K562 (cell line): ENCODE data around the gene ITGB5. TPM values are rescaled to one million over a fixed set of nuclear protein-coding genes. Genes with fewer than 3 reads are reported as not detected.

Source experiments
- ARNT ChIP-seq, 2 experiments: fragments of 450-650 bp; IDR thresholded peaks; 2 replicates each; pipeline ENCODE4 v1.6.1; 2016; ENCODE audit warnings: mild to moderate bottlenecking in 1 of 2
- FOXP1 ChIP-seq: sonication (generic); formaldehyde crosslinking; IDR thresholded peaks from 2 replicates; pipeline ENCODE4 v1.8.0; 2022; ENCODE audit warnings: mild to moderate bottlenecking, missing genetic modification reagents
- GTF2A2 ChIP-seq: IDR thresholded peaks from 2 replicates; pipeline ENCODE4 v1.6.1; 2016; ENCODE audit warnings: mild to moderate bottlenecking, missing genetic modification characterization, missing compliant biosample characterization
- HDAC2 ChIP-seq: fragments of 450-650 bp; IDR thresholded peaks from 2 replicates; pipeline ENCODE4 v1.6.1; 2016; ENCODE audit warnings: mild to moderate bottlenecking
- HDAC8 ChIP-seq: fragments of 450-650 bp; IDR thresholded peaks from 2 replicates; pipeline ENCODE4 v1.6.1; 2016; ENCODE audit warnings: mild to moderate bottlenecking, missing genetic modification characterization, moderate library complexity, missing compliant biosample characterization
- HDGF ChIP-seq: fragments of 450-650 bp; IDR thresholded peaks from 2 replicates; pipeline ENCODE4 v1.6.1; 2016
- HNRNPLL ChIP-seq: fragments of 200-400 bp; formaldehyde crosslinking; IDR thresholded peaks from 2 replicates; pipeline ENCODE4 v1.6.1; 2017; ENCODE audit warnings: low read length, low read depth, mild to moderate bottlenecking; ENCODE audit not compliant: poor library complexity, severe bottlenecking
- MYNN ChIP-seq, 2 experiments: sonication (generic); formaldehyde crosslinking in 1 of 2; IDR thresholded peaks; 2 replicates each; pipeline versions ENCODE4 v1.5.0 to v1.6.1; 2016 to 2020; ENCODE audit warnings: antibody characterized with exemption in 1 of 2, missing genetic modification reagents in 1 of 2
- NCOA1 ChIP-seq: fragments of 450-650 bp; IDR thresholded peaks from 2 replicates; pipeline ENCODE4 v1.6.1; 2016; ENCODE audit warnings: low read depth
- POLR2G ChIP-seq: fragments of 200-400 bp; formaldehyde crosslinking; IDR thresholded peaks from 2 replicates; pipeline ENCODE4 v1.6.1; 2017; ENCODE audit warnings: low read depth, mild to moderate bottlenecking, antibody characterized with exemption, low read length, moderate library complexity
- PTRF ChIP-seq: fragments of 450-650 bp; IDR thresholded peaks from 2 replicates; pipeline ENCODE4 v1.6.1; 2016; ENCODE audit warnings: mild to moderate bottlenecking, missing genetic modification characterization, missing compliant biosample characterization
- RAD51 ChIP-seq: fragments of 450-650 bp; IDR thresholded peaks from 2 replicates; pipeline ENCODE4 v1.7.1; 2016; ENCODE audit warnings: low read depth, mild to moderate bottlenecking, borderline replicate concordance
- RB1 ChIP-seq: fragments of 450-650 bp; IDR thresholded peaks from 2 replicates; pipeline ENCODE4 v1.6.1; 2017; ENCODE audit warnings: low read depth, mild to moderate bottlenecking
- RFX5 ChIP-seq: IDR thresholded peaks from 2 replicates; pipeline ENCODE4 v1.6.1; 2011; ENCODE audit warnings: low read depth, mild to moderate bottlenecking, improper control_type of control experiment, low read length
- SREBF2 ChIP-seq: sonication (generic); formaldehyde crosslinking; IDR thresholded peaks from 2 replicates; pipeline ENCODE4 v1.4.0; 2020; ENCODE audit warnings: mild to moderate bottlenecking, missing genetic modification reagents
- ZNF561 ChIP-seq: fragments of 450-650 bp; formaldehyde crosslinking; conservative IDR thresholded peaks from 2 replicates; pipeline ENCODE4 v1.4.0; 2020; ENCODE audit warnings: mild to moderate bottlenecking, moderate library complexity
- polyA plus RNA-seq, 8 experiments: library from polyadenylated mRNA; depleted of rRNA in 4 of 8; stranded (reverse) in 5 of 8; unstranded in 3 of 8; fragments of >200 nt; fragmentation: Nextera tagmentation in 2 of 8; fragmentation: Illumina TruSeq in 1 of 8; extraction: Ambion mirVana in 2 of 8; extraction: Trizol in 1 of 8; gene quantifications; 2 replicates each; pipeline versions ENCODE4 v1.2.1 to v1.2.3, GENCODE V29; 2011 to 2014; ENCODE audit warnings: inconsistent platforms in 1 of 8, missing spikeins in 1 of 8
- total RNA-seq, 7 experiments: library from RNA; depleted of rRNA in 6 of 7; stranded (reverse); fragments of >200 nt in 6 of 7; fragmentation: Illumina TruSeq in 2 of 7; extraction: Trizol in 2 of 7; gene quantifications; 2 replicates each; pipeline versions ENCODE4 v1.2.1 to v1.2.3, GENCODE V29; 2011 to 2021; ENCODE audit warnings: low replicate concordance in 1 of 7
- TF ChIP-seq, protein P1 (sequence below): IDR thresholded peaks from 3 replicates; pipeline ENCODE4 v1.6.1; 2011; ENCODE audit warnings: borderline replicate concordance, mild to moderate bottlenecking, moderate library complexity; ENCODE audit not compliant: insufficient read length; ENCODE audit errors: extremely low read depth
- TF ChIP-seq, protein P2 (sequence below): fragments of 450-650 bp; formaldehyde crosslinking; IDR thresholded peaks from 2 replicates; pipeline ENCODE4 v1.4.0; 2022; ENCODE audit warnings: mild to moderate bottlenecking, moderate library complexity
- TF ChIP-seq, protein P3 (sequence below): fragments of 200-800 bp; sonication (Bioruptor generic); IDR thresholded peaks from 2 replicates; pipeline ENCODE4 v1.6.1; 2017; ENCODE audit warnings: missing genetic modification characterization, missing compliant biosample characterization
- TF ChIP-seq, protein P4 (sequence below), 2 experiments: IDR thresholded peaks in 1 of 2; conservative IDR thresholded peaks in 1 of 2; 2 replicates each; pipeline ENCODE4 v1.6.1; 2016; ENCODE audit warnings: low read depth in 2 of 2, mild to moderate bottlenecking in 1 of 2, missing compliant biosample characterization in 1 of 2, missing genetic modification characterization in 1 of 2, moderate library complexity in 1 of 2

The ITGB5 gene
- total and polyA plus RNA-seq, 9 of the 15 experiments (the other 6 are each of a cell fraction or from before 2014, with no cell fraction given): 1.7 to 46.8 (median 9.9) TPM

DNA sequence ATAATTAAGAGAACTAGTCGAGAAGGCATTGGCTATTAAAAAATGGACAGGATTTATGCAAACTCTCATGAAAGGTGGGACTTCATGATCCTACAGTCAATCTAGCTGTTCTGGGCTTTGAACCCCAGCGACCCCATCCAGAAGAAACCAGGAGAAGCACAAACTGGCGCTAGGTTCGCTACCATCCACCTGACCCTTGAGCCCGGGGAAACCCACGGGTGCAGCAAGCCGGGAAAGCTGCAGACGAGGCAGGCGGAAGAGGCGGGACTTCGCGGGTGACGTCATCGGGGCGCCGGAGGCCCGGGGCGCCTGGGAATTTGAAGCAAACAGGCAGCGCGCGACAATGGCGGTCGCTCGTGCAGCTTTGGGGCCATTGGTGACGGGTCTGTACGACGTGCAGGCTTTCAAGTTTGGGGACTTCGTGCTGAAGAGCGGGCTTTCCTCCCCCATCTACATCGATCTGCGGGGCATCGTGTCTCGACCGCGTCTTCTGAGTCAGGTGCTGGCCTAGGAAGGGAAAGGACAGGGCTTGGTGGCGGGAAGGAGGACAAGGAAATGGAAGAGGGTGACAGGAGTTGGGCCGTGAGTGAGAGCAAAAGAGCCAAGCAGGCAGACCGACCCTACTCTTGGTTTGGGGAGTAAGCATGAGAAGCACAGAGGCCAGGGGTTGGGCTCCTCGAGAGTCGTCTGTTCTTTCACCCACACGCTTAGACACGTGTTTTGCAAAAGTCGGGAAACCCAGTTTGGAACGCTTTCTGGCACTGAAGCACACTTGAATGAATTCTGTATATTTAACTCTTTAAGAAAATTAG lies 156.8 kb downstream of the ITGB5 start, which contains the start of gene UMPS (continued):
- TF ChIP-seq, protein P1, sequence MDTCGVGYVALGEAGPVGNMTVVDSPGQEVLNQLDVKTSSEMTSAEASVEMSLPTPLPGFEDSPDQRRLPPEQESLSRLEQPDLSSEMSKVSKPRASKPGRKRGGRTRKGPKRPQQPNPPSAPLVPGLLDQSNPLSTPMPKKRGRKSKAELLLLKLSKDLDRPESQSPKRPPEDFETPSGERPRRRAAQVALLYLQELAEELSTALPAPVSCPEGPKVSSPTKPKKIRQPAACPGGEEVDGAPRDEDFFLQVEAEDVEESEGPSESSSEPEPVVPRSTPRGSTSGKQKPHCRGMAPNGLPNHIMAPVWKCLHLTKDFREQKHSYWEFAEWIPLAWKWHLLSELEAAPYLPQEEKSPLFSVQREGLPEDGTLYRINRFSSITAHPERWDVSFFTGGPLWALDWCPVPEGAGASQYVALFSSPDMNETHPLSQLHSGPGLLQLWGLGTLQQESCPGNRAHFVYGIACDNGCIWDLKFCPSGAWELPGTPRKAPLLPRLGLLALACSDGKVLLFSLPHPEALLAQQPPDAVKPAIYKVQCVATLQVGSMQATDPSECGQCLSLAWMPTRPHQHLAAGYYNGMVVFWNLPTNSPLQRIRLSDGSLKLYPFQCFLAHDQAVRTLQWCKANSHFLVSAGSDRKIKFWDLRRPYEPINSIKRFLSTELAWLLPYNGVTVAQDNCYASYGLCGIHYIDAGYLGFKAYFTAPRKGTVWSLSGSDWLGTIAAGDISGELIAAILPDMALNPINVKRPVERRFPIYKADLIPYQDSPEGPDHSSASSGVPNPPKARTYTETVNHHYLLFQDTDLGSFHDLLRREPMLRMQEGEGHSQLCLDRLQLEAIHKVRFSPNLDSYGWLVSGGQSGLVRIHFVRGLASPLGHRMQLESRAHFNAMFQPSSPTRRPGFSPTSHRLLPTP: no peak
- TF ChIP-seq FOXP1 (CRISPR knock-in tag) (peak; percentile 87), RB1 (peak; percentile 59; the same call in 1 of the 2 replicates), POLR2G (peak; percentile 98), GTF2A2 (no peak), ARNT (IDR thresholded peaks at IDR 0.05) (no peak), NCOA1 (no peak), ZNF561 (CRISPR knock-in tag) (no peak), MYNN (IDR thresholded peaks at IDR 0.05) (no peak), MYNN (CRISPR knock-in tag; IDR thresholded peaks at IDR 0.05) (no peak), HDGF (no peak), RAD51 (no peak), HDAC8 (tag) (no peak), SREBF2 (CRISPR knock-in tag) (no peak), PTRF (no peak), HDAC2 (no peak; the same call in 1 of the 2 replicates), HNRNPLL (no peak), RFX5 (no peak)
- TF ChIP-seq, protein P2, sequence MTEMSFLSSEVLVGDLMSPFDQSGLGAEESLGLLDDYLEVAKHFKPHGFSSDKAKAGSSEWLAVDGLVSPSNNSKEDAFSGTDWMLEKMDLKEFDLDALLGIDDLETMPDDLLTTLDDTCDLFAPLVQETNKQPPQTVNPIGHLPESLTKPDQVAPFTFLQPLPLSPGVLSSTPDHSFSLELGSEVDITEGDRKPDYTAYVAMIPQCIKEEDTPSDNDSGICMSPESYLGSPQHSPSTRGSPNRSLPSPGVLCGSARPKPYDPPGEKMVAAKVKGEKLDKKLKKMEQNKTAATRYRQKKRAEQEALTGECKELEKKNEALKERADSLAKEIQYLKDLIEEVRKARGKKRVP (CRISPR knock-in tag): no peak
- TF ChIP-seq, protein P3, sequence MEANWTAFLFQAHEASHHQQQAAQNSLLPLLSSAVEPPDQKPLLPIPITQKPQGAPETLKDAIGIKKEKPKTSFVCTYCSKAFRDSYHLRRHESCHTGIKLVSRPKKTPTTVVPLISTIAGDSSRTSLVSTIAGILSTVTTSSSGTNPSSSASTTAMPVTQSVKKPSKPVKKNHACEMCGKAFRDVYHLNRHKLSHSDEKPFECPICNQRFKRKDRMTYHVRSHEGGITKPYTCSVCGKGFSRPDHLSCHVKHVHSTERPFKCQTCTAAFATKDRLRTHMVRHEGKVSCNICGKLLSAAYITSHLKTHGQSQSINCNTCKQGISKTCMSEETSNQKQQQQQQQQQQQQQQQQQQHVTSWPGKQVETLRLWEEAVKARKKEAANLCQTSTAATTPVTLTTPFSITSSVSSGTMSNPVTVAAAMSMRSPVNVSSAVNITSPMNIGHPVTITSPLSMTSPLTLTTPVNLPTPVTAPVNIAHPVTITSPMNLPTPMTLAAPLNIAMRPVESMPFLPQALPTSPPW (CRISPR knock-in tag): no peak
- TF ChIP-seq, protein P4, sequence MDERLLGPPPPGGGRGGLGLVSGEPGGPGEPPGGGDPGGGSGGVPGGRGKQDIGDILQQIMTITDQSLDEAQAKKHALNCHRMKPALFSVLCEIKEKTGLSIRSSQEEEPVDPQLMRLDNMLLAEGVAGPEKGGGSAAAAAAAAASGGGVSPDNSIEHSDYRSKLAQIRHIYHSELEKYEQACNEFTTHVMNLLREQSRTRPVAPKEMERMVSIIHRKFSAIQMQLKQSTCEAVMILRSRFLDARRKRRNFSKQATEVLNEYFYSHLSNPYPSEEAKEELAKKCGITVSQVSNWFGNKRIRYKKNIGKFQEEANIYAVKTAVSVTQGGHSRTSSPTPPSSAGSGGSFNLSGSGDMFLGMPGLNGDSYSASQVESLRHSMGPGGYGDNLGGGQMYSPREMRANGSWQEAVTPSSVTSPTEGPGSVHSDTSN (CRISPR knock-in tag; IDR thresholded peaks at IDR 0.05; ENCODE audit: low read depth): no peak
- TF ChIP-seq, protein P4 (tag; conservative IDR thresholded peaks at IDR 0.05; ENCODE audit: low read depth): no peak
